OCI-LY3 (cell line): ENCODE results near the gene KCNQ1.

Experiments used
- H2AFZ ChIP-seq: fragments of 200-600, 300-600 bp; shearing (Covaris generic); 2 replicates; pipeline ENCODE4 v1.6.0; 2014; ENCODE audit warnings: antibody characterized with exemption, low read depth, low read length
- H3K27ac ChIP-seq: fragments of 200-600, 300-600 bp; sonication (generic); 2 replicates; pipeline ENCODE4 v1.5.1; 2014; ENCODE audit warnings: mild to moderate bottlenecking, low read length, moderate library complexity, mixed read lengths
- H3K27me3 ChIP-seq: fragments of 200-600, 300-600 bp; sonication (generic); 2 replicates; pipeline ENCODE4 v1.6.1; 2014; ENCODE audit warnings: low read depth, low read length, mixed read lengths
- H3K36me3 ChIP-seq: fragments of 200-600, 300-600 bp; sonication (generic); replicated peaks from 2 replicates; pipeline ENCODE3; 2014; ENCODE audit warnings: low read depth, low read length, mixed read lengths
- H3K4me1 ChIP-seq: fragments of 300-600, 200-600 bp; sonication (generic); 2 replicates; pipeline ENCODE4 v1.6.1; 2014; ENCODE audit warnings: low read length, mixed read lengths
- H3K4me2 ChIP-seq: fragments of 200-600, 300-600 bp; sonication (generic); 2 replicates; pipeline ENCODE4 v1.6.1; 2014; ENCODE audit warnings: low read length, mixed read lengths
- H3K4me3 ChIP-seq: fragments of 300-600, 200-600 bp; sonication (generic); 2 replicates; pipeline ENCODE4 v1.5.1; 2014; ENCODE audit warnings: antibody characterized with exemption, mild to moderate bottlenecking, low read length, moderate library complexity
- H3K79me2 ChIP-seq: fragments of 300-600, 200-600 bp; shearing (Covaris generic); 2 replicates; pipeline ENCODE4 v1.6.1; 2014; ENCODE audit warnings: mild to moderate bottlenecking, low read length, mixed read lengths
- H3K9ac ChIP-seq: fragments of 300-600, 200-600 bp; shearing (Covaris generic); 2 replicates; pipeline ENCODE4 v1.6.0; 2014; ENCODE audit warnings: mild to moderate bottlenecking, low read length, moderate library complexity
- H3K9me3 ChIP-seq: fragments of 200-600, 300-600 bp; shearing (Covaris generic); 2 replicates; pipeline ENCODE4 v1.6.1; 2014; ENCODE audit warnings: low read length, mixed read lengths; ENCODE audit not compliant: insufficient read depth
- H4K20me1 ChIP-seq: fragments of 200-600, 300-600 bp; sonication (generic); 2 replicates; pipeline ENCODE4 v1.6.1; 2016; ENCODE audit warnings: low read length, mixed read lengths; ENCODE audit not compliant: insufficient read depth
- CTCF ChIP-seq: fragments of 200-600, 300-600 bp; sonication (generic); IDR thresholded peaks from 2 replicates; pipeline ENCODE4 v1.5.1; 2014; ENCODE audit warnings: antibody characterized with exemption, low read length, low read depth
- EZH2phosphoT487 ChIP-seq: fragments of 200-600 bp; shearing (Covaris generic); IDR thresholded peaks from 2 replicates; pipeline ENCODE4 v1.6.1; 2018; ENCODE audit warnings: antibody characterized with exemption, mixed run types, low read depth

The KCNQ1 gene

GRCh38 chr11:2402890-2403645 lies 41.7 kb upstream of the KCNQ1 start:
- no peak overlapping the region for H3K4me3 ChIP-seq
- H3K9ac ChIP-seq = no peak overlapping the region
- H3K9me3 ChIP-seq = no peaks in the 10 kb centered on the region
- no peaks in the 10 kb centered on the region for H3K27me3 ChIP-seq
- peaks cover 11% of the 10 kb centered on the region for H3K4me1 ChIP-seq
- peaks cover 20% of the 10 kb centered on the region for H3K79me2 ChIP-seq
- TF ChIP-seq EZH2phosphoT487 = no peak
- no peak for TF ChIP-seq CTCF
- H2AFZ ChIP-seq = no peak overlapping the region
- no peak overlapping the region for H3K4me2 ChIP-seq
- H3K36me3 ChIP-seq = peaks cover 3% of the 10 kb centered on the region
- no peak overlapping the region for H3K27ac ChIP-seq
- H4K20me1 ChIP-seq = no peaks in the 10 kb centered on the region

- H3K79me2 ChIP-seq = peaks cover 20% of the 10 kb centered on the region
- H3K36me3 ChIP-seq = peaks cover 3% of the 10 kb centered on the region
- H3K27ac ChIP-seq = no peak overlapping the region
- no peaks in the 10 kb centered on the region for H4K20me1 ChIP-seq
- TF ChIP-seq CTCF = no peak
- TF ChIP-seq EZH2phosphoT487 = no peak
- H3K4me2 ChIP-seq = no peak overlapping the region
- H3K9me3 ChIP-seq = no peaks in the 10 kb centered on the region
- H3K4me1 ChIP-seq = peaks cover 6% of the 10 kb centered on the region; the same call in 1 of the 2 replicates
- no peak overlapping the region for H3K9ac ChIP-seq
- H3K4me3 ChIP-seq = no peak overlapping the region
- no peak overlapping the region for H2AFZ ChIP-seq
- H3K27me3 ChIP-seq = no peaks in the 10 kb centered on the region
Observed at GRCh38 chr11:2404735-2405196, 40.0 kb upstream of the KCNQ1 start.

- no peaks in the 10 kb centered on the region for H3K27me3 ChIP-seq
- H3K9me3 ChIP-seq = no peaks in the 10 kb centered on the region
- H4K20me1 ChIP-seq = no peaks in the 10 kb centered on the region
- H2AFZ ChIP-seq = no peak overlapping the region
- H3K4me2 ChIP-seq = no peak overlapping the region
- H3K4me3 ChIP-seq = no peak overlapping the region
- H3K36me3 ChIP-seq = peaks cover 3% of the 10 kb centered on the region
- peaks cover 12% of the 10 kb centered on the region for H3K79me2 ChIP-seq
- TF ChIP-seq EZH2phosphoT487 (no peak), CTCF (no peak)
- no peak overlapping the region for H3K27ac ChIP-seq
- peaks cover 5% of the 10 kb centered on the region; the same call in 1 of the 2 replicates for H3K4me1 ChIP-seq
- H3K9ac ChIP-seq = no peak overlapping the region
Observed at GRCh38 chr11:2406451-2406850, 38.4 kb upstream of the KCNQ1 start.

- H3K4me3 ChIP-seq = no peak overlapping the region
- no peaks in the 10 kb centered on the region for H3K27me3 ChIP-seq
- H3K9me3 ChIP-seq = no peaks in the 10 kb centered on the region
- H3K79me2 ChIP-seq = peaks cover 7% of the 10 kb centered on the region
- no peak overlapping the region for H3K9ac ChIP-seq
- H3K4me2 ChIP-seq = no peak overlapping the region
- H2AFZ ChIP-seq = no peak overlapping the region
- no peak overlapping the region for H3K27ac ChIP-seq
- peaks cover under 1% of the 10 kb centered on the region; the same call in 1 of the 2 replicates for H3K4me1 ChIP-seq
- H3K36me3 ChIP-seq = peaks cover 3% of the 10 kb centered on the region
- no peak for TF ChIP-seq CTCF
- TF ChIP-seq EZH2phosphoT487 = no peak
- no peaks in the 10 kb centered on the region for H4K20me1 ChIP-seq
Observed at GRCh38 chr11:2406878-2407410, 37.9 kb upstream of the KCNQ1 start.
